HG03571 (cell line): ENCODE results near the gene FAR1.
"Not testable (repeated sequence)": the region's sequence is repeated elsewhere in the genome, so short reads cannot be mapped to it uniquely, and the experiment has no call there.

Experiments
- ATAC-seq: cut with Tn5 transposase; IDR thresholded peaks from one replicate; pipeline ENCODE4 v1.9.1; 2021; ENCODE audit not compliant: unreplicated experiment

FAR1 gene

GRCh38 chr11:13702071-13702470 lies 33.6 kb downstream of the FAR1 start:
- no peak for ATAC-seq

GRCh38 chr11:13705710-13706109 lies 37.2 kb downstream of the FAR1 start:
- ATAC-seq = no peak

- no peak for ATAC-seq
Observed at GRCh38 chr11:13713982-13714381, 45.5 kb downstream of the FAR1 start.

GRCh38 chr11:13717331-13717730 lies 48.9 kb downstream of the FAR1 start:
- no peak for ATAC-seq

GRCh38 chr11:13718394-13718793 lies 49.9 kb downstream of the FAR1 start:
- no peak for ATAC-seq

GRCh38 chr11:13720940-13721339 lies 52.5 kb downstream of the FAR1 start:
- ATAC-seq = no peak

- ATAC-seq = no peak
Observed at GRCh38 chr11:13721760-13722159, 53.3 kb downstream of the FAR1 start.

- no peak for ATAC-seq
Observed at GRCh38 chr11:13726456-13726855, 58.0 kb downstream of the FAR1 start.

GRCh38 chr11:13728076-13728475 lies 59.6 kb downstream of the FAR1 start:
- ATAC-seq = no peak

- ATAC-seq = no peak
Observed at GRCh38 chr11:13734530-13734929, 66.1 kb downstream of the FAR1 start.

GRCh38 chr11:13745165-13745564 lies 76.7 kb downstream of the FAR1 start:
- no peak for ATAC-seq

- ATAC-seq = not testable (repeated sequence)
Observed at GRCh38 chr11:13753316-13753715, 84.8 kb downstream of the FAR1 start.

- ATAC-seq = no peak
Observed at GRCh38 chr11:13759050-13759449, 90.6 kb downstream of the FAR1 start.

GRCh38 chr11:13760115-13760514 lies 91.6 kb downstream of the FAR1 start:
- no peak for ATAC-seq

- no peak for ATAC-seq
Observed at GRCh38 chr11:13761250-13761649, 92.8 kb downstream of the FAR1 start.

GRCh38 chr11:13761716-13762115 lies 93.2 kb downstream of the FAR1 start:
- ATAC-seq = no peak

- no peak for ATAC-seq
Observed at GRCh38 chr11:13762718-13763117, 94.2 kb downstream of the FAR1 start.

- no peak for ATAC-seq
Observed at GRCh38 chr11:13763341-13763740, 94.9 kb downstream of the FAR1 start.

- no peak for ATAC-seq
Observed at GRCh38 chr11:13765886-13766285, 97.4 kb downstream of the FAR1 start.

- no peak for ATAC-seq
Observed at GRCh38 chr11:13767471-13767870, 99.0 kb downstream of the FAR1 start.

GRCh38 chr11:13769188-13769587 lies 100.7 kb downstream of the FAR1 start:
- no peak for ATAC-seq

GRCh38 chr11:13771151-13771550 lies 102.7 kb downstream of the FAR1 start:
- no peak for ATAC-seq

- ATAC-seq = no peak
Observed at GRCh38 chr11:13772223-13773046, 104.0 kb downstream of the FAR1 start.
